Measurements from ENCODE around the gene KAZN. TPM values are rescaled to one million over a fixed set of nuclear protein-coding genes. Genes with fewer than 3 reads are reported as not detected.

Gene KAZN
- total and polyA plus RNA-seq, 4 donors = 7.6 to 18.8 (median 11.2) TPM

DNA sequence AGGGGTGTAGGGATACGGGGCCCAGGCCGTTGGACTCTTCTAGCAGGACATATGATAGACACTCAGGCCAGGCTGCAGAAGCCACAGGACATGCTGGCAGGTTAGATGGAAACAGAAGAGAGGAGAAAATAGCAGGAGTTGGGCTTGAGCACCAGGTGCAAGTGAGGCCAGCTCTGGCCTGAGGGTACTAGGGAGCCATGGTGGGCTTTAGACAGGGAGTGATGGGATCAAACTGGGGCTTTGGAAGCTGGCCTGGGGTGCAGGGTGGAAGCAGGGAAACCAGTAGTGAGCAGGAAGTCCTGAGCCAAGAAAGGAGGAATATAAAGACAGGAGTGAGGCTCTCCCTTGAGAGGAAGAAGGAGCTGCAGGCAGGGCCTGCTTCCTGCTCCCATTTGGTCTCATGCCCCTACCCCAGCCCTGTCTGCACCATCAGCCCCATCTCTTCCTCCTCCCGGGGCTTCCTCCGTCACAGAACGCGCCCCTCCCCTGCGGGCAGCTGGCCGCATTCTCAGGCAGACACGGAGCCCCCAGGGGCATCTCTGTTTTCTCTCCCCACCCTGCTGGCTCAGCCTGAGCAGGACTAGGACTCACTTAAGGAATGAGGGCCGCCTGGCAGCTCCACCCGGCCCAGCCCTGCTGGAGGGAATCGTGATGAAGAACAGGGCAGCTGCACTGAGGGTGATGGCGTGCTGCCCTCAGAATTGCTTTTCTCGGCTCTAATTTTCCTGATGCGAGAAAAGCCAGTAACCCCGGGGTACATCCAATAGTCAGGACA is 389.5 kb downstream of the KAZN start:
- DNase-seq = no peak
- no peak for TF ChIP-seq CTCF (IDR thresholded peaks at IDR 0.05; ENCODE audit: control extremely low read depth, extremely low read depth)
- H3K36me3 ChIP-seq (ENCODE audit: control insufficient read depth in 4 of 4, insufficient read depth in 4 of 4, low read length in 4 of 4) = no peaks in the 10 kb centered on the region
- no peak overlapping the region for H3K9ac ChIP-seq (ENCODE audit: insufficient read depth in 1 of 2, low read length in 2 of 2)
- H3K27me3 ChIP-seq (ENCODE audit: control insufficient read depth in 3 of 3, insufficient read depth in 3 of 3, low read length in 2 of 3) = no peaks in the 10 kb centered on the region
- H3K9me3 ChIP-seq (ENCODE audit: control insufficient read depth in 4 of 4, insufficient read depth in 3 of 4, low read length in 3 of 4) = no peaks in the 10 kb centered on the region
- no peak overlapping the region for H3K27ac ChIP-seq (ENCODE audit: low read depth in 1 of 2, low read length in 1 of 2)
- peaks cover 0 to 6% (median 0%) of the 10 kb centered on the region in 5 donors for H3K4me1 ChIP-seq (ENCODE audit: control insufficient read depth in 5 of 5, insufficient read depth in 5 of 5, low read length in 5 of 5)
- H3K4me3 ChIP-seq = no peak overlapping the region
- 73 to 81% methylated on average over 15 to 16 of the region's 16 CpGs for WGBS, 2 donors
- ATAC-seq (ENCODE audit: insufficient read depth, low FRiP score) = no peak

GRCh38 chr1:14988636-14989035 is 390.2 kb downstream of the KAZN start:
- Histone ChIP-seq H3K4me3 (no peak overlapping the region), H3K27ac (ENCODE audit: low read depth in 1 of 2, low read length in 1 of 2) (no peak overlapping the region), H3K9ac (ENCODE audit: insufficient read depth in 1 of 2, low read length in 2 of 2) (no peak overlapping the region), H3K27me3 (ENCODE audit: control insufficient read depth in 3 of 3, insufficient read depth in 3 of 3, low read length in 2 of 3) (no peaks in the 10 kb centered on the region), H3K36me3 (ENCODE audit: control insufficient read depth in 4 of 4, insufficient read depth in 4 of 4, low read length in 4 of 4) (no peaks in the 10 kb centered on the region), H3K4me1 (ENCODE audit: control insufficient read depth in 5 of 5, insufficient read depth in 5 of 5, low read length in 5 of 5) (peaks cover 0 to 6% (median 0%) of the 10 kb centered on the region in 5 donors), H3K9me3 (ENCODE audit: control insufficient read depth in 4 of 4, insufficient read depth in 3 of 4, low read length in 3 of 4) (no peaks in the 10 kb centered on the region)
- DNase-seq (no peak), ATAC-seq (ENCODE audit: insufficient read depth, low FRiP score) (no peak)
- TF ChIP-seq CTCF (IDR thresholded peaks at IDR 0.05; ENCODE audit: control extremely low read depth, extremely low read depth) = no peak
- WGBS, 2 donors = 91% methylated on average over 8 of the region's 8 CpGs

GRCh38 chr1:14989931-14990728 is 391.6 kb downstream of the KAZN start:
- whole genome bisulfite sequencing, 2 donors = 88 to 93% methylated on average over 12 of the region's 12 CpGs
- Histone ChIP-seq H3K9me3 (ENCODE audit: control insufficient read depth in 4 of 4, insufficient read depth in 3 of 4, low read length in 3 of 4) (no peaks in the 10 kb centered on the region), H3K27ac (ENCODE audit: low read depth in 1 of 2, low read length in 1 of 2) (no peak overlapping the region), H3K36me3 (ENCODE audit: control insufficient read depth in 4 of 4, insufficient read depth in 4 of 4, low read length in 4 of 4) (no peaks in the 10 kb centered on the region), H3K9ac (ENCODE audit: insufficient read depth in 1 of 2, low read length in 2 of 2) (no peak overlapping the region), H3K4me3 (no peak overlapping the region), H3K4me1 (ENCODE audit: control insufficient read depth in 5 of 5, insufficient read depth in 5 of 5, low read length in 5 of 5) (peaks cover 0 to 6% (median 0%) of the 10 kb centered on the region in 5 donors), H3K27me3 (ENCODE audit: control insufficient read depth in 3 of 3, insufficient read depth in 3 of 3, low read length in 2 of 3) (no peaks in the 10 kb centered on the region)
- no peak for ATAC-seq (ENCODE audit: insufficient read depth, low FRiP score)
- DNase-seq = no peak
- TF ChIP-seq CTCF (IDR thresholded peaks at IDR 0.05; ENCODE audit: control extremely low read depth, extremely low read depth) = no peak

Measured in lung (tissue), 12 donors.